Activated CD4-positive, alpha-beta T cell treated with anti-CD3 and anti-CD28 coated beads for 4 hours (primary cell): Measurements from ENCODE around the gene GRIP2.
"Not testable (repeated sequence)": the region's sequence is repeated elsewhere in the genome, so short reads cannot be mapped to it uniquely, and the experiment has no call there.

Experiments
- DNase-seq, 2 donors: peaks; one replicate each; pipeline ENCODE4 v3.0.0-alpha.2; 2020

The GRIP2 gene

DNA sequence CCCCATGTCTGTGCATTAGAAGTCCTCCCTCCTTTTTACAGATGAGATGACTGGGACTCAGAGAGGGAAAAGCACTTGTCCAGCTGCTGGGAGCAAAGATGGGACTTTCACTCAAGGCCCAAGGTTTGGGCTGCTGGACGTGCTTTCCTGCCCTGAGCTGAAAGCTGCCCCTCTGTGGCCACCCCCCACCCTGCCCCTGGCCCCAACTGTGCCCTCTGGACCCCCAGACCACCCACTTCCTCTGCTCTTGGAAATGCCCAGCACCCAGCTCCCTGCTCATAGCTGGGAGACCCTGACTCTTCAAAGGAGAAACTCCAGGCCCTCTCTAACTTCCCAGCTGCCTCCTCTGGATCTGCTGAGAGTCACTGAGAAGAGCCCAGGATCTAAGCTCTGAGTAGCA is 20.7 kb downstream of the GRIP2 start:
- DNase-seq, result no peak

DNA sequence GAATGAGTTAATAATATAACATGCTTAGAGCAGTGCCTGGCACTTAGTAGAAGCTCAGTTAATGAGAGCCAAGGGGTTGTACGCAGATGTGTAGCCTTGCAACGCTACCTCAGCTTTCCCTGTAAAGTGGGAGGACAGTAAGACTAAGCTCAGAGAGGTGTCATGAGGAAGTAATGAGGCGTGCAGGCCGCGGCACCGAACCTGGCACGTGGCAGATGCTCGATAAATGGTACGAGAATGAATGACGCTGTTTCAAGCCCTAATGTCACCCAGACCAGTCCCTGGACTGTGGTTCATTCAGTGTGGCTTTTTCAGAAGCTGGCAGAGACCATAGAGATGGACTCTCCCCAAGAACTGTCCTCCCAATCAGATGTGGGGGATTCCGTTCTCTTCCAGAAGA is 21.2 kb downstream of the GRIP2 start:
- no peak for DNase-seq

DNA sequence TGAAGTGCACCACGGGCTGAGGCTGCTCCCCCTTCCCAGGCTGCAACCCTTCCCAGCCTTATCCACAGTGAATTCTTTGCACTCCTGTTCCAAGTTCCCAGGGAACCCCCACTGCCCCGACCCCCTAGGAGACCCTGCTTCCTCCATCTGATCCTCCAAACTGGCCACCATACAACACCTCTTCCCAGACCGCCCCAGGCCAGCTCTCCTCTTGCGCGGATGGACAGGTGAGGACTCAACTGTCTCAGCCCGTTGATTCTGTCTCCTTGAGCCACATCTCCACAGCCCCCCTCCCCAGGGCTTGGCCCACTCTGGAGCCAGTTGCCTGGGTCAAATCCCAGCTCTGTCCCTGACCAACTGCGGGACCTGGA is 21.7 kb downstream of the GRIP2 start:
- DNase-seq, result no peak

DNA sequence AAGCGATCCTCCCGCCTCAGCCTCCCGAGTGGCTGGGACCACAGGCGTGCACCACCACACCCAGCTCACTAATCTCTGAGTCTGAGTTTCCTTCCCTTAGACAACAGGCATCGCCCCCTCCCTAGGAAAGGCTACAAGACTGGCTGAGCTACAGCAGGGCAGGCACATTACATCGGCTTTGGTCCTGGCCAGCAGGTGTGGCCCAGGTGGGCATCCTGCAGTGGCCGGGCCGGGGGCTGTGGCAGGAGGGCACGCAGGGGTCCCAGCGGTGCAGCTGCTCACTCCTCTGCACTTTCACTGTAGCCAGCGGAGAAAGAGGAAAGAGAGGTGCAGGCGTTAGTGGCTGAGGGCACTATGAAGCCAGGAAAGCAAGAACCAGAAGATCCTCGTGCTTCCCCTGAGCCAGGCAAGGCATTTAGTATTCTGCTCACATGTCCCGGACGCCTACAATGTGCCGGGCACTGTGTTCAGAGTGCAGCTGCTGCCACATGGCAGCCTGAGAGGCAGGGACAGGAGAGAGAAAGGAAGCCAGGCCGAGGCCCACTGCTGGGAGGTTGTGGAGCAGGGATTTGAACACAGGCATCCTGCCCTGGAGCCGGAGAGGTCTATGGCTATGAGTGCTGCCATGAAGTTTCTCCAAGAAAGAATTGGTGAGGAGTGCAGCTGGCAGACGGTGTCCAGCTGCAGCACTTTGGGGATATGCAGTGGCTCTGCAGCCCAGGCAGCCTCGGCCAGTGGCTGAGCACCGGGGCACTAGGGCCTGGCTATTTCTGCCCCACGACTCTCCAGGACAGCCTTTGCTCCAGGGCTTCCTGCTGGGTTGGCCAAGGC is 22.3 kb downstream of the GRIP2 start:
- no peak for DNase-seq

DNA sequence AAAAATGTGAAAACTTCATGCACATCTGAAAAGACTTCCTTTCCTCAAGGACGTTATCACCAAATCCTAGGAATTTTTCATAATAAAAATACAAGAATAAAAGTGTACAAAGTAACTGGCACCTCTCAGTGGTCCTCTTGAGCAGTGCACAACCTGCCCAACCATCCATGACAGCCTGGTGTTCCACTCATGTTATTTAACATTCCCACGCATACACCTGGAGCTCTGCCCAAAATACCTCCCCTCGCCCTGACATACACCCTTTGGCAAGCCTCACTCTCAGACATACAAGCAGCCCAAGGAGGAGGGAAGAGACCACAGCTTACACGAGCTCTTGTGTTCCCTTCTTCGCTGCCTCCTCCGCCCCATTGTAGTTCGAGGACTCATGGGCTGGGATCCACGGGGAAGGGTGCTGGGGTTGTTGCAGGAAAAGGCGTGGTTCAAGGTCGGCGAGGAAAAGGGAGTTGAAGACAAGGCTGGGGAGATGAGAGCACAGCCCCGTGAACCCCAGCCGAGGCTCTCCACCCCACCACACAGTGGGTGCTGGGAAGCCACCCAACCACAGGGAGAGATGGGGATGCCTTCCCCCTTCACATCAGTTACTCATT is 23.3 kb downstream of the GRIP2 start:
- no peak for DNase-seq

DNA sequence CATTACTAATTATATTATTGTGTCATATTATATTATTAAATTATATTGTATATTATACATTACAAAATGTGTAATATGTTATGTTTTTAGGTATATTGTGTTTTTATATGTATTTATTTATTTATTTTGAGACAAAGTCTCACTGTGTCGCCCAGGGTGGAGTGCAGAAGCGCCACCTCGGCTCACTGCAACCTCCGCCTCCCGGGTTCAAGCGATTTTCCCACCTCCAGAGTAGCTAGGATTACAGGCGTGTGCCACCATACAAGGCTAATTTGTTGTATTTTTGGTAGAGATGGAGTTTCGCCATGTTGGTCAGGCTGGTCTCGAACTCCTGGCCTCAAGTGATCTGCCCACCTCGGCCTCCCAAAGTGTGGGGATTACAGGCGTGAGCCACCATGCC is 24.6 kb downstream of the GRIP2 start:
- DNase-seq, result not testable (repeated sequence)

DNA sequence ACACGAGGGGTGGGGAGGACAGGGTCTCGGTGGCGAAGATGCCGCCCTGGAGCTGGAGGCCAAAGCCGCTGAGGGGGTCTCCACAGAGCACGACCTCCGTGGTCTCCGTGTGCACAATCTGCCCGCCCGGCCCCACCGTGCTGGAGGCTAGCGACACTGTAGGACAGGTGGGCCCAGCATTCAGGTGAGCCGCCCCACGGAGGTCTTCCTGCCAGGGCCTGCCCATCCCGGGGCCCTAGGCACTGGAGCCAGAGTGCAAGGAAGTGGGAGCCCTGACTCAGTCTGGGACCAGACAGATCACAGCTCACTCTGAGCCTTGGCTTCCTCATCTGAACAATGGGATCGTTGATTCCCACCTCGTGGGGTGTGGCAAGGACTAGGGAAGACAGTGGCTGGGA is 25.8 kb downstream of the GRIP2 start:
- DNase-seq, result no peak

DNA sequence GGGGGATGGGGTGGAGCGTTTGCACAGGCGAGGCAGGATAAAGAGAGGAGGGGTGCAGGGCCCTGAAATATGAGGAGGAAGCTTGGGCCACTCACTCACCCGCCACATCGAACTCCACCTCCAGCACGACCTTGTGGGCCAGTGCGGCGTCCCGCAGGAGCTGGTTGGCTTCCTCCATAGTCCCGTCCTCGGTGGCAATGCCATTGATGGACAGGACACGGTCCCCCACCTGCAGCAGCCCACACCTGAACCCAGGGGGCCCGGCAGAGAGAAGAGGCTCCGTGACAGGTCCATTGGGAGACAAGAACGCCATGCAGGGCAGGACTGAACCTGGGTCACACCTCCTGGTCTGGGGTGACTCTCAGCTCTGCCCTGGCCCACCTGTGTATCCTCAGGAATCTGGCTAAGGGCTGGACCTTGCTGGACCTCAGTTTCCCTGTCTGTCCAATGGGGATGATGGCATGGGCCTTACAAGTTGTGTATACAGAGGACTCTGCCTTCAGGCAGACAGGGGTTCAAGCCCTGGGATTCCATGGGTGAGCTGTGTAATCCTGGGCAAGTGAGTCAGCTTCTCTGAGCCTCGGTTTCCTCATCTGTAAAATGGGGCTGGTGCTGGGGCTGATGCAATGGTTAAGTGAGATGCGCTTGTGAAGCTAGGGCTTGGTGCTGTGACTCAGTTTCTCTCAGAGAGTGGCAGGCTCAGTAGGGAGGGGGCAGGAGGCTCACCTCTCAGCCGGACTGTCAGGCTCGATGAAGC is 26.4 kb downstream of the GRIP2 start:
- no peak for DNase-seq

DNA sequence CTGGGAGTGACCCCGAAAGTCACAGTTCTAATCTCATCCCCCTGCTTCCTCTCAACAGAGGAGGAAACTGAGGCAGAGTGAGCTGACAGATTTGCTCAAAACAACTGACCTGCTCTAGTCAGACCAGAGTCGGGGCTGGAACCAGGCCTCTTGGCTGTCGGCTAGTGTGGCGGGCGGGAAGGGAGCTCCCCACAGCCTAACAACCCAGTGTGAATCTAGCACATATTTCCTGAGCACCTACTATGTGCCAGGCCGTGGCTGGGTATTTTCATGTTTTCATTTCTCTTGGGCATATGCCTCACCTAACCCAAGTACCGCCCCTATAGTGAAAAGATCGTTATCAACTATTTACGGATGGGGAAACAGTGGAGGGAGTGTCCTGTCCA is 27.2 kb downstream of the GRIP2 start:
- no peak for DNase-seq

DNA sequence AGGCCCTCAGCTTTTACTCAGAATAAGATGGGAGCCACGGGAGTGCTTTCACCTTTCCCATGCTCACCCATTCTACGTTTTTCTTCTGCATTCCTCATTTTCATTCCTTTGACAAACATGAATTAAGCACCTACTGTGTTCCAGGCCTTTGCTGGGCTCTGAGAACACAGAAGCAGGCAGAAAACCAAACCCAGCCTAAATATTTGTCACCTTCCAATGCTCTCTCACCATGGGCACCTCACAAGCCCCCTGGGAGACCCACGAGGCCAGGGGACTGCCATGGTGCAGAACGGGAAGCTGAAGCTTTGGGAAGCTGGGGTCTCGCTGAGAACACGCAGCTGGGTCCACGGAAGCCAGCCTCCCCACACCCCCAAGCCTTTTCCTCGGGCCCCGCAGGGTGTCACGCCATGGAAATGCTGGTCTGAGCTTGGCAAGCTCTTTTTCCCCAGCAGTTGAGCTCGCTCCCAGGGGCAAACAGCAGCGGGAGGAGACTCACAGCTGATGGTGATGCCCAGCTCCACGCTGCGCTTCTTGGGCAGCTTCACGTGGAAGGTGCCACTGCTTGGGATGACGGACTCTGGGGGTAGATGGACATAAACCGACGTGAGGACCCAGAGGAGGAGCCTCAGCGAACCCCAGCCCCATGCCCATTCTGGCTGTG is 27.7 kb downstream of the GRIP2 start:
- no peak for DNase-seq

DNA sequence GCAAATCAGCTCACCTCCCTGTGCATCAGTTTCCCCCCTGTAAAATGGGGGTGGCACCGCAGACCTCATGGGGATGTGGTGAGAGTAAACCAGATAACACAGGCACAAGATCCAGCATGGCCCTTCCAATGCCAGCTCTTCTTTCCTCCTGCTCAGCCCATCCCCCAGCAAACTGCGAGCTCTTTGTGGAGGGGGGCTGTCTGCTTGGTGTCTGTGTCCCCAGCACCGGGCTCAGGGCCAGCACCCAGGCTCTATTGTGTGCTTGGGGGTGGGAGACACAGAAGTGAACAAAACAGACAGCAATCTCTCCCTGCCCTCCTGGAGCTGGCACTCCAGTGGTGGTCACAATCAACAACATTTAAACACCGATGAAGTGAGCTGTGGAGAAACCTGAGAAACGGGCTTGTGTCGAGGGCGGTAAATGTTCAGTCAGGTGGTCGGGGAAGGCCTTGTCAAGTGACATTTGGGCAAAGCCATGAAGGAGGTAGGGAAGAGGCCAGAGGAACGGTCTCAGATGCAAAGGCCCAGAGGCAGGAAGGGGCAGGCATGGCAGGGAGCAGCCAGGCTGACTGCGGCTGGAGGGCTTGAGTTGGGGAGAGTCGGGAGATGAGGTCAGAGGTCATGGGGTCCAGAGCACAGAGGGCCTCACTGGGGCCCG is 28.4 kb downstream of the GRIP2 start:
- no peak for DNase-seq

DNA sequence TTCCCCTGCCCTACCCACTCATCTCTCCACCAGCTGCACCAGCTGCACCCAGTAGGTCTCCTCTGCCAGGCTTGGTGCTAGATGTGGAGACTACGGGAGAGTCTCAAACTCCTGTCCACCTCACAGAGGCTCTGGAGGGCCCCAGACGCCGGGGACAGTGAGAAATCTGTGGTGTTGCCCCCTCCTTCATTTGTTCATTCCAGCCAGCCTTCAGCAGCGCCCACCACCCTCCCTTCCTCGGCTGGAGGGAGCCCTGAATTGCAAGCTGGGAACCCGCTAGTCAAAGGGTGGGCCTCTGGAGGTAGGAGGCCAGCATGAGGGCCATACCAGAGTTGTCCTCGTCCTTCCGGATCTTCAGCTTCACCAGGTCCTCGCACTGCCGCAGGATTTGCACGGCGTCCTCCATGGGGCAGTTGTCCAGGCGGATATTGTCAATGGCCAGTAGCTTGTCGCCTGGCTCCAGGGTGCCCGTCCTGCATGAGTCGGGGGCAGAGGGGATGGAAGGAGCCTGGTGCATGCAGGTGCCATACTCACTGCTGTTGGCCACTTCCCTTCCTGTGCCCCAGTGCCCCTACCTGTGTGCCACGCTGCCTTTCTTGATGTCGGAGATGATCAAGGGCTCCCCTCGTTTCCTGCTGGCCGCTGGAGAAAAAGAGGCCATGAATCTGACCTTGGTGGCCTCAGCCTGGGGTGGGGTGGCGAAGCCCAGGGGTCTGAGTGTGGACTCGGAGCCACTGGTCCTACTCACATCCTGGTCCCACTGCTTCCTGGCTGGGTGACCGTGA is 29.1 kb downstream of the GRIP2 start:
- DNase-seq, result no peak

DNA sequence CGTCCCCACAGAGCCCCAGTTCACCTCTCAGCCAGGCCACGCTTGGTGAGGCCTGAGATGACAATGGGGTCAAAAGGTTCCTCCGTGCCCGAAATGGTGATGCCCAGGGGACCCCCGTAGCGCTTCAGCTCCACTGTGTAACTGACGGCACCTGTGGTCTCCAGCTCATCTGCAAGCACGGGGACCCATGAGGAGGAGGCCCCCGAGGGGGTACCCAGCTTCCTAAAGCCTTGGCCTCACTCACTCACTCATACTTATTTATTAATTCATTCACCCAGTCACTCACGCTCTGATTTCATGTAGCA is 30.4 kb downstream of the GRIP2 start:
- no peak for DNase-seq

DNA sequence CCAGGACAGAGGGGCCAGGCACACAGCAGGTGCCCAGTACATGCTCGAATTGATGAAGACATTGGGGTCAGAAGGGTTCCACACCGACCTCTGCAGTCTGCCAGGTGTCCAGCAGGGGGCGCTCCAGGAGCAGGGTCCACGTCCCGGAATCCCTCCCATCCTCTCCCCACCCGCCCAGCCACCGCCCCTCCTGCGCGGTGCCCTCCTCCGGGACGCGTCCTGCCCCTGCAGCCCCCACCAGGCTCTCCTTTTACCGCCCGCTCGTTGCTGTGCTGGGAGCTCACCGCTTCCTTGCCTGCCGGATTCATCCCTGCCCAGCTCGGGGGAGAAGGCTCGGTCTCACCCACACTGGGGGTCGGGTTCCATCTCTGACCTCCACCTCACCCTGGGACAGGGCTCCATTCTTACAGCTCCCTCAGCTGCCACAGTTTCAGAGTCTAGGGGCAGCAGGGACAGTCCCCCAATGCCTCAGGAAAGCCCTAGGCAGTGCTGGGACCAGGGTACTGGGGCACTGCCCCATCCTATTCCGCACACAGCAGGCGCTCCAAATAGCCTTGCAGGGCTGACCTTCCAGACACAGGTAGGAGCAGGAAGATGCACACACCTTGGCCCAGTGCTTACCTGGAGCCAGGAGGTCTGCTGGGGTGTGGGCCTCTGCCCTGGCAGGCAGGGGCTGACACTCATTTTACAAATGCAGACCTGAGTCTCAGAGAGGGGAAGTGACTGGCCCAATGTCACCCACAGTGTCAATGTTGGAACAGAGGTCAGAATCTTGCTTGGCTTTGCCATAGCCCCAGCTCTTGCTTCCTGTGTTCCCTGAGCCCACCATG is 31.0 kb downstream of the GRIP2 start:
- DNase-seq, result peak; percentile 62 to 69

DNA sequence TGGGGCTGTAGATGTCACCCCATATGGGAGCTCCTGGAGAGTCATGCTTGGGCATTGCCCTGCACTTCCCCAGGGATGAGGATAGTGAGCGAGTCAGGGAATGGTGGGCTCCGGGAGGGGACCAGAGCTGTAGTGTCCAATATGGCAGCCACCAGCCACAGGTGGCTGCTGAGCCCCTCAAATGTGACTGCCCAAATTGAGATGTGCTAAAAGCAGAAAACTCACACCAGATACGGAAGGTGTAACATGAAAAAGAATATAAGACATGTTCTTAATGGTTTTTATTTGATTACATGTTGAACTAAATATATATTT is 31.7 kb downstream of the GRIP2 start:
- no peak for DNase-seq

DNA sequence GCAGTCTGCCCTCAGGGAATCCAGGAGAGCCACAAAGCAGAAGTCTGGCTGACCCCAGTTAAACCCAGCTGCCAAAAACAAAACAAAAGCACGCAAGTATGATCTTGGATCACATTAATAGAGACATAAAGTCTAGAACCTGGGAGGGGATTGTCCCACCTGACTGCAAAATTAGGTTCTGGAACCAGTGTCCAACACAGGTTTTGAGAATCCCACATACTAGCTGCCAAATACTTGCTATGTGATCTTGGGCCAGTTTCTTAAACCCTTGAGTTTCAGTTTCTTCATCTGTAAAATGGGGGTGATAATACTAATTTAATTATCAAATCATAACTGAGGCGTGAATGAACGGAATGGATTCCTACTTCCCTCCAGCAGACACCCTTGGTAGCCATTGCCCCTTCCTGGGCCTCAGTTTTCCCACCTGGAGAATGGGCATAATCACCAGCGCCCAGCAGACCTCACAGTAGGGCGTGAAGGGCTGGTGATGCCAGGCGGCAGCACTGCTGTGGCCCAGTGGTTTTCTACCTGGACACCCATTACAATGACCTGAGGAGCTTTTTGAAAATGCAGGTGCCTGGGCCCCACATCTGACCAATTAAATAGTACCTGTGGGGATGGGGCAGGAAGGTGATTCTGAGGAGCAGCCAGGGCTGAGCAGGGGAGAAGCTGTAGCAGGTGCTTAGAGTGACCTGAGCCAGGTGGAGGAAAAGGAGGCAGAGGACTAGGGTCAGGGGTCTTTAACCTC is 32.2 kb downstream of the GRIP2 start:
- DNase-seq, result no peak

DNA sequence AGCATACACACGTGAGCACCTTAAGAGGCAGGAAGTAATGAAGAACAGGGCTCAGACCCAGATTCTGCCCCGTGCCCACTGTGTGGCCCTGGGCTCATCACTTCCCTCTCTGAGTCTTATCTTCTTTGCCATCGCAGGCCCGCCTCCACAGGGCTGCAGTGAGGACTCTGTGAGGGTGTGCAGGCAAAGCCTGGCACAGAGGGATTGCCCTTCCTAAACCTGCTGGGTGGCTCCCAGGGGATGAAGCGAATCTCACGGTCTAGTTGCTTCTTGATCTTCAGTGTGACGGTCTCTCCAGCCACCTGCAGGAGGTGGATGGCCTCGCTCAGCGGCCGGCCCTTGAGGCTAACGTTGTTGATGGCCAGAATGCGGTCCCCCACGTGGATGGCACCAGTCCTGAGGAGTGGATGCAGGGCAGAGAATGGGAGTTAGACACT is 32.8 kb downstream of the GRIP2 start:
- DNase-seq, result no peak

DNA sequence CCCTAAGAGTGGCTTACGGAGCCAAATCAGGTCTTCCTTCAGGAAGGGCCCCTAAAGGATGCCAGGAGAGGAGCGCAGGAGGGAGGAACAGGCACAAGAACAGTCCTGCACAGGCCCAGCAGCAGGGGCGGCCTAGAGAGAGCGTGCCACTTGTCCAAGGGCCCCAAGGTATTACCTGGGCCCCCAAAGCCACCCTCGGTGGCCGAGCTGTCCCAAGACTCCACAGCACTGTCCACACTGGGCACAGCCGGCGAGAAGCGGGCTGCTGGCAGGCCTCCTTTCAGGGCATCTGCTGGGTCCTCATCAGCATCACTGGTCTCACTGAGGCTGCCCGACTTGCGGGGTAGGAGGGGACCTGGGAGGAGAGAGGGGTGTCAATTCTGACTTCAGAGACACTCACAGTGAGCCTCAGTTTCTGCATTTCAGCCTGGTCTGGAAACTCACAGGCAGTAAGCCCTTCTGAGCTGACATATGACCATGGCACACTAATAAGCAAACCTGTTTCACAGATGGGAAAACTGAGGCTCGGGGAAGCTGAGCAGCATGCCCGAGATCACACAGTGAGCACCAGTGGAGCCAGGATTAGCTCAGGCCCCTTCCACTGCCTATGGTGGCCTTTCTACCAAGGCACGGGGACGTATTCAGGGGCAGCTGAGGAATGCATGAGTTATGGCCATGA is 33.4 kb downstream of the GRIP2 start:
- DNase-seq, result no peak

DNA sequence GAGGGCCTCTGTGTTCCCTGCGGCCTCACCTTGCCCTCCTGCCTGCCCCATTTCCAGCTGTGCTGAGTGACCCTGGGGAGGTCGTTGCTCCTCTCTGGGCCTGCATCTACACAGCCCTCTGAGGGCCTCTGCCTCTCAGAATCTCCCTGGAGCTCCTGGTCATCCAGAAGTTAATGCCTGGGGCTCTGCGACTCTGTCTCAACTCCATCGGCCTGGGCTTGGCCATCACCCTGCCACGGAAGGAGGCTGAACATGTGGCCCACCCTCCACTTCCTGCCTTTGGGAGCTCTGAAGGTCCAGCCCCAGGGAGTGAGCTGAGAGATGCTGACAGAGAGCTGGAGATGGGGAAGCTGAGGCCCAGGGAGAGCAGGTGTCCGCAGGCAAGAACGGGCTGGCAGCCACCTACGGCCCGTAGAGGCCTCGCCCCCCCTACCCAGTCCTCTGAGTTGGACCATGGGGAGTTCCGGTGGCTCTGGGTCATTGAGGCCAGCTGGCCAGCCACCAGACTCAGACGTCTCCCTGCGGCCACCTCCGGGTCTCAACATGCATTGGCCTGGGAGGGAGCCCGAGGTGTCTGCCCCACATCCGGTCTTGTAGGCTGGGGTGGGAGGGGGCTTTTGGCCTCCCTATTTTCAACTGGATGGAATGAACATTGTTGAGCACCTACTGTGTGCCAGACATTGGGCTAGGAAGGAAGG is 34.2 kb downstream of the GRIP2 start:
- DNase-seq, result no peak
